K562 (cell line): ENCODE measurements around the gene PLEKHH3. TPM values are rescaled to one million over a fixed set of nuclear protein-coding genes. Genes with fewer than 3 reads are reported as not detected.

Source experiments
- ATF1 ChIP-seq, 2 experiments: fragments of 450-650 bp in 1 of 2; IDR thresholded peaks; 2 replicates each; pipeline ENCODE4 v1.6.1; 2016; ENCODE audit warnings: missing compliant biosample characterization in 1 of 2, missing genetic modification characterization in 1 of 2
- CTBP1 ChIP-seq: fragments of 450-650 bp; IDR thresholded peaks from 2 replicates; pipeline ENCODE4 v1.6.1; 2016; ENCODE audit warnings: borderline replicate concordance
- HMGXB4 ChIP-seq: sonication (generic); formaldehyde crosslinking; IDR thresholded peaks from 2 replicates; pipeline ENCODE4 v1.8.1; 2023; ENCODE audit warnings: mild to moderate bottlenecking, missing genetic modification reagents
- KLF13 ChIP-seq: fragments of 450-650 bp; IDR thresholded peaks from 2 replicates; pipeline ENCODE4 v1.6.1; 2016; ENCODE audit warnings: missing genetic modification characterization, low read depth, mild to moderate bottlenecking, missing compliant biosample characterization, moderate library complexity, borderline replicate concordance
- MAX ChIP-seq: sonication (generic); formaldehyde crosslinking; IDR thresholded peaks from 2 replicates; pipeline ENCODE4 v1.9.0; 2022; ENCODE audit warnings: mild to moderate bottlenecking, missing genetic modification reagents
- NCOA6 ChIP-seq: fragments of 450-650 bp; IDR thresholded peaks from 2 replicates; pipeline ENCODE4 v1.6.1; 2017; ENCODE audit warnings: mild to moderate bottlenecking
- POLR2B ChIP-seq: fragments of 450-650 bp; IDR thresholded peaks from 2 replicates; pipeline ENCODE4 v1.6.1; 2018; ENCODE audit warnings: low read depth; ENCODE audit not compliant: partially characterized antibody
- RAD51 ChIP-seq: fragments of 450-650 bp; IDR thresholded peaks from 2 replicates; pipeline ENCODE4 v1.7.1; 2016; ENCODE audit warnings: low read depth, mild to moderate bottlenecking, borderline replicate concordance
- RBM22 ChIP-seq: fragments of 200-400 bp; formaldehyde crosslinking; IDR thresholded peaks from 2 replicates; pipeline ENCODE4 v1.6.1; 2018; ENCODE audit warnings: low read length, low read depth; ENCODE audit not compliant: poor library complexity, severe bottlenecking
- ZBTB1 ChIP-seq: sonication (generic); formaldehyde crosslinking; IDR thresholded peaks from 2 replicates; pipeline ENCODE4 v1.8.1; 2023; ENCODE audit warnings: missing genetic modification reagents, low read depth, mild to moderate bottlenecking, borderline replicate concordance
- ZC3H4 ChIP-seq: sonication (generic); formaldehyde crosslinking; IDR thresholded peaks from 2 replicates; pipeline ENCODE4 v1.9.0; 2021; ENCODE audit warnings: missing genetic modification reagents, borderline replicate concordance
- ZC3H8 ChIP-seq: fragments of 450-650 bp; IDR thresholded peaks from 2 replicates; pipeline ENCODE4 v1.6.1; 2017
- ZFX ChIP-seq: sonication (generic); formaldehyde crosslinking; IDR thresholded peaks from 2 replicates; pipeline ENCODE4 v1.8.0; 2022; ENCODE audit warnings: mild to moderate bottlenecking, missing genetic modification reagents, moderate library complexity
- ZNF143 ChIP-seq: sonication (generic); formaldehyde crosslinking; IDR thresholded peaks from 2 replicates; pipeline ENCODE4 v1.9.0; 2022; ENCODE audit warnings: mild to moderate bottlenecking, missing genetic modification reagents
- ZNF778 ChIP-seq: fragments of 450-650 bp; formaldehyde crosslinking; IDR thresholded peaks from 2 replicates; pipeline ENCODE4 v1.4.0; 2020; ENCODE audit warnings: mild to moderate bottlenecking, moderate library complexity
- ZZZ3 ChIP-seq: fragments of 450-650 bp; IDR thresholded peaks from 2 replicates; pipeline ENCODE4 v1.6.1; 2016; ENCODE audit warnings: antibody characterized with exemption, mild to moderate bottlenecking, moderate library complexity
- polyA plus RNA-seq, 8 experiments: library from polyadenylated mRNA; depleted of rRNA in 4 of 8; stranded (reverse) in 5 of 8; unstranded in 3 of 8; fragments of >200 nt; fragmentation: Nextera tagmentation in 2 of 8; fragmentation: Illumina TruSeq in 1 of 8; extraction: Ambion mirVana in 2 of 8; extraction: Trizol in 1 of 8; gene quantifications; 2 replicates each; pipeline versions ENCODE4 v1.2.1 to v1.2.3, GENCODE V29; 2011 to 2014; ENCODE audit warnings: inconsistent platforms in 1 of 8, missing spikeins in 1 of 8
- total RNA-seq, 7 experiments: library from RNA; depleted of rRNA in 6 of 7; stranded (reverse); fragments of >200 nt in 6 of 7; fragmentation: Illumina TruSeq in 2 of 7; extraction: Trizol in 2 of 7; gene quantifications; 2 replicates each; pipeline versions ENCODE4 v1.2.1 to v1.2.3, GENCODE V29; 2011 to 2021; ENCODE audit warnings: low replicate concordance in 1 of 7
- TF ChIP-seq, protein P1 (sequence below), 2 experiments: fragments of 450-650 bp; formaldehyde crosslinking in 1 of 2; IDR thresholded peaks; 2 replicates each; pipeline versions ENCODE4 v1.4.0 to v1.6.1; 2014 to 2020; ENCODE audit warnings: mild to moderate bottlenecking in 2 of 2, borderline replicate concordance in 1 of 2, low read depth in 1 of 2

Gene PLEKHH3
- total and polyA plus RNA-seq, 9 of the 15 experiments (the other 6 are each of a cell fraction or from before 2014, with no cell fraction given), result 0.58 to 34.5 (median 5.0) TPM

- TF ChIP-seq POLR2B, result no peak
- TF ChIP-seq CTBP1, result peak; percentile 76
- TF ChIP-seq HMGXB4 (CRISPR knock-in tag), result 0 out of 2 replicates have a peak, but pooled peaks have one; percentile 71
- TF ChIP-seq, protein P1, sequence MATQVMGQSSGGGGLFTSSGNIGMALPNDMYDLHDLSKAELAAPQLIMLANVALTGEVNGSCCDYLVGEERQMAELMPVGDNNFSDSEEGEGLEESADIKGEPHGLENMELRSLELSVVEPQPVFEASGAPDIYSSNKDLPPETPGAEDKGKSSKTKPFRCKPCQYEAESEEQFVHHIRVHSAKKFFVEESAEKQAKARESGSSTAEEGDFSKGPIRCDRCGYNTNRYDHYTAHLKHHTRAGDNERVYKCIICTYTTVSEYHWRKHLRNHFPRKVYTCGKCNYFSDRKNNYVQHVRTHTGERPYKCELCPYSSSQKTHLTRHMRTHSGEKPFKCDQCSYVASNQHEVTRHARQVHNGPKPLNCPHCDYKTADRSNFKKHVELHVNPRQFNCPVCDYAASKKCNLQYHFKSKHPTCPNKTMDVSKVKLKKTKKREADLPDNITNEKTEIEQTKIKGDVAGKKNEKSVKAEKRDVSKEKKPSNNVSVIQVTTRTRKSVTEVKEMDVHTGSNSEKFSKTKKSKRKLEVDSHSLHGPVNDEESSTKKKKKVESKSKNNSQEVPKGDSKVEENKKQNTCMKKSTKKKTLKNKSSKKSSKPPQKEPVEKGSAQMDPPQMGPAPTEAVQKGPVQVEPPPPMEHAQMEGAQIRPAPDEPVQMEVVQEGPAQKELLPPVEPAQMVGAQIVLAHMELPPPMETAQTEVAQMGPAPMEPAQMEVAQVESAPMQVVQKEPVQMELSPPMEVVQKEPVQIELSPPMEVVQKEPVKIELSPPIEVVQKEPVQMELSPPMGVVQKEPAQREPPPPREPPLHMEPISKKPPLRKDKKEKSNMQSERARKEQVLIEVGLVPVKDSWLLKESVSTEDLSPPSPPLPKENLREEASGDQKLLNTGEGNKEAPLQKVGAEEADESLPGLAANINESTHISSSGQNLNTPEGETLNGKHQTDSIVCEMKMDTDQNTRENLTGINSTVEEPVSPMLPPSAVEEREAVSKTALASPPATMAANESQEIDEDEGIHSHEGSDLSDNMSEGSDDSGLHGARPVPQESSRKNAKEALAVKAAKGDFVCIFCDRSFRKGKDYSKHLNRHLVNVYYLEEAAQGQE (IDR thresholded peaks at IDR 0.05; ENCODE audit: borderline replicate concordance), result peak; percentile 33; the same call in 1 of the 2 replicates
- TF ChIP-seq, protein P1 (CRISPR knock-in tag; IDR thresholded peaks at IDR 0.05; ENCODE audit: low read depth), result 0 out of 2 replicates have a peak, but pooled peaks have one; percentile 51
- peak; percentile 100 for TF ChIP-seq ZFX (CRISPR knock-in tag)
- TF ChIP-seq KLF13 (tag), result no peak
- TF ChIP-seq NCOA6, result no peak
- TF ChIP-seq ZC3H8, result no peak
- TF ChIP-seq MAX (CRISPR knock-in tag), result peak; percentile 97
- no peak for TF ChIP-seq ZZZ3
- TF ChIP-seq RAD51, result no peak
- TF ChIP-seq ZNF778, result no peak
- TF ChIP-seq RBM22, result peak; percentile 55
- TF ChIP-seq ATF1 (CRISPR knock-in tag; IDR thresholded peaks at IDR 0.05), result no peak
- TF ChIP-seq ATF1 (tag; IDR thresholded peaks at IDR 0.05), result peak; percentile 82
- peak; percentile 59; the same call in 1 of the 2 replicates for TF ChIP-seq ZNF143
- no peak for TF ChIP-seq ZC3H4 (CRISPR knock-in tag)
- peak; percentile 85; the same call in 1 of the 2 replicates for TF ChIP-seq ZBTB1 (CRISPR knock-in tag)
Observed at GRCh38 chr17:42679492-42680330, 2.9 kb upstream of the PLEKHH3 start (continued).
